H1 (cell line): ENCODE results near the gene MRAP2. TPM values are rescaled to one million over a fixed set of nuclear protein-coding genes. Genes with fewer than 3 reads are reported as not detected.
A peak's percentile ranks its signal among the peaks of the same experiment; 100 is the strongest.

Experiments
- CTCF ChIA-PET: fragments of 300-600 bp; sonication (Branson Sonifier 250); formaldehyde crosslinking; loops from one replicate; lab custom pipeline; 2021; ENCODE audit not compliant: partially characterized antibody; lab: Charles Lee
- POLR2A ChIA-PET: fragments of 300-600 bp; sonication (Branson Sonifier 250); formaldehyde crosslinking; loops from one replicate; lab custom pipeline; 2021; ENCODE audit warnings: inconsistent platforms; ENCODE audit not compliant: partially characterized antibody; lab: Charles Lee
- DNase-seq, 2 experiments: peaks; one replicate each; pipeline versions ENCODE4 v3.0.0 to v3.0.0-alpha.2; 2010 to 2022; ENCODE audit warnings: low spot score in 2 of 2, low read depth in 1 of 2, mixed read lengths in 1 of 2
- FAIRE-seq: peaks from 2 replicates; lab custom pipeline; 2011; peaks lifted over from hg19 to GRCh38; lab: Jason Lieb, UNC
- H2AFZ ChIP-seq: 2 replicates; pipeline ENCODE4 v1.8.1; 2012; ENCODE audit warnings: low read length, inconsistent platforms
- H2AK5ac ChIP-seq: 2 replicates; pipeline ENCODE4 v1.6.1; 2013; ENCODE audit warnings: low read depth, low read length
- H2BK120ac ChIP-seq: replicated peaks from 2 replicates; pipeline ENCODE3; 2013; ENCODE audit warnings: low read depth, low read length, inconsistent platforms
- H2BK12ac ChIP-seq: 2 replicates; pipeline ENCODE4 v1.6.1; 2013; ENCODE audit warnings: low read depth, low read length
- H2BK15ac ChIP-seq: 2 replicates; pipeline ENCODE4 v1.6.1; 2013; ENCODE audit warnings: low read length
- H2BK20ac ChIP-seq: 2 replicates; pipeline ENCODE4 v1.6.1; 2013; ENCODE audit warnings: low read length
- H2BK5ac ChIP-seq: 2 replicates; pipeline ENCODE4 v1.6.1; 2013; ENCODE audit warnings: low read depth, low read length
- H3K14ac ChIP-seq: 2 replicates; pipeline ENCODE4 v1.6.1; 2013; ENCODE audit warnings: inconsistent platforms; ENCODE audit not compliant: insufficient read length
- H3K18ac ChIP-seq: 2 replicates; pipeline ENCODE4 v1.6.1; 2013; ENCODE audit warnings: low read length; ENCODE audit errors: extremely low read depth
- H3K23ac ChIP-seq: 2 replicates; pipeline ENCODE4 v1.6.1; 2013; ENCODE audit warnings: inconsistent platforms; ENCODE audit not compliant: insufficient read length
- H3K23me2 ChIP-seq: 2 replicates; pipeline ENCODE4 v1.6.1; 2013; ENCODE audit warnings: low read depth, low read length
- H3K27ac ChIP-seq: 2 replicates; pipeline ENCODE4 v1.6.1; 2011; ENCODE audit warnings: low read depth, low read length, inconsistent platforms
- H3K27me3 ChIP-seq, 4 experiments: replicated peaks in 1 of 4; 1 replicate in 1 of 4; 2 replicates in 3 of 4; pipeline versions ENCODE4 v1.6.1 to v1.8.1; 2011 to 2013; ENCODE audit warnings: low read length in 3 of 4, mild to moderate bottlenecking in 3 of 4, inconsistent platforms in 2 of 4, mixed read lengths in 2 of 4, moderate library complexity in 1 of 4; ENCODE audit not compliant: control insufficient read depth in 3 of 4, insufficient read depth in 3 of 4; ENCODE audit errors: extremely low read depth in 1 of 4
- H3K36me3 ChIP-seq, 4 experiments: 2 replicates each; pipeline versions ENCODE4 v1.6.1 to v1.8.1; 2011 to 2013; ENCODE audit warnings: mild to moderate bottlenecking in 4 of 4, low read length in 3 of 4, moderate library complexity in 2 of 4, control low read depth in 1 of 4, inconsistent platforms in 1 of 4; ENCODE audit not compliant: insufficient read depth in 4 of 4, control insufficient read depth in 2 of 4
- H3K4ac ChIP-seq: replicated peaks from 2 replicates; pipeline ENCODE3; 2013; ENCODE audit warnings: low read length, low read depth, mixed read lengths, inconsistent platforms; ENCODE audit not compliant: insufficient read length
- H3K4me1 ChIP-seq, 4 experiments: replicated peaks in 1 of 4; 1 replicate in 1 of 4; 2 replicates in 3 of 4; pipeline versions ENCODE4 v1.6.1 to v1.8.1; 2011 to 2013; ENCODE audit warnings: low read length in 3 of 4, inconsistent platforms in 2 of 4, mixed read lengths in 1 of 4; ENCODE audit not compliant: insufficient read depth in 4 of 4, control insufficient read depth in 3 of 4
- H3K4me2 ChIP-seq, 2 experiments: 2 replicates each; pipeline versions ENCODE4 v1.6.1 to v1.8.1; 2011 to 2013; ENCODE audit warnings: low read depth in 2 of 2, low read length in 2 of 2, control low read depth in 1 of 2, inconsistent platforms in 1 of 2, mild to moderate bottlenecking in 1 of 2; ENCODE audit not compliant: insufficient read depth in 1 of 2
- H3K4me3 ChIP-seq, 4 experiments: fragments of 200-600, 300-600 bp in 1 of 4; sonication (generic), shearing (Covaris generic), sonication (Bioruptor Twin) in 1 of 4; 2 replicates each; pipeline versions ENCODE4 v1.5.1 to v1.8.1; 2011 to 2016; ENCODE audit warnings: low read length in 4 of 4, low read depth in 3 of 4, control low read depth in 2 of 4, inconsistent platforms in 2 of 4, mild to moderate bottlenecking in 2 of 4, mixed read lengths in 1 of 4, moderate library complexity in 1 of 4; ENCODE audit not compliant: insufficient read depth in 2 of 4; ENCODE audit errors: extremely low read depth in 1 of 4
- H3K56ac ChIP-seq: replicated peaks from 2 replicates; pipeline ENCODE3; 2013; ENCODE audit warnings: low read depth, mild to moderate bottlenecking, mixed read lengths, low read length, inconsistent platforms; ENCODE audit not compliant: insufficient read length
- H3K79me1 ChIP-seq: 2 replicates; pipeline ENCODE4 v1.6.1; 2013; ENCODE audit warnings: low read depth, low read length, control low read depth
- H3K79me2 ChIP-seq, 2 experiments: 2 replicates each; pipeline versions ENCODE4 v1.6.1 to v1.8.1; 2012 to 2013; ENCODE audit warnings: low read length in 2 of 2, mild to moderate bottlenecking in 2 of 2, inconsistent platforms in 1 of 2; ENCODE audit not compliant: insufficient read depth in 2 of 2, control insufficient read depth in 1 of 2
- H3K9ac ChIP-seq, 4 experiments: replicated peaks in 1 of 4; 1 replicate in 1 of 4; 2 replicates in 3 of 4; pipeline versions ENCODE4 v1.6.1 to v1.8.1; 2011 to 2013; ENCODE audit warnings: low read depth in 3 of 4, low read length in 3 of 4, control low read depth in 2 of 4, mild to moderate bottlenecking in 2 of 4, moderate library complexity in 2 of 4, inconsistent platforms in 1 of 4; ENCODE audit errors: extremely low read depth in 1 of 4
- H3K9me3 ChIP-seq, 2 experiments: 2 replicates each; pipeline versions ENCODE4 v1.6.1 to v1.8.1; 2012 to 2013; ENCODE audit warnings: mild to moderate bottlenecking in 2 of 2, moderate library complexity in 2 of 2, control low read depth in 1 of 2, inconsistent platforms in 1 of 2, low read depth in 1 of 2, low read length in 1 of 2, mixed read lengths in 1 of 2; ENCODE audit not compliant: insufficient read depth in 2 of 2
- H4K20me1 ChIP-seq, 2 experiments: replicated peaks in 1 of 2; 2 replicates each; pipeline versions ENCODE3 to v1.8.1; 2011 to 2013; ENCODE audit warnings: inconsistent platforms in 2 of 2, low read length in 2 of 2, mild to moderate bottlenecking in 1 of 2; ENCODE audit not compliant: insufficient read depth in 2 of 2, control insufficient read depth in 1 of 2
- H4K5ac ChIP-seq: 2 replicates; pipeline ENCODE4 v1.6.1; 2013; ENCODE audit warnings: low read length, low read depth, mixed read lengths, inconsistent platforms; ENCODE audit not compliant: insufficient read length
- H4K8ac ChIP-seq: 2 replicates; pipeline ENCODE4 v1.8.0; 2013; ENCODE audit warnings: mild to moderate bottlenecking, moderate library complexity, low read length, inconsistent platforms; ENCODE audit not compliant: insufficient read depth; ENCODE audit errors: extremely low read depth
- H4K91ac ChIP-seq: replicated peaks from 2 replicates; pipeline ENCODE3; 2013; ENCODE audit warnings: low read length, mixed read lengths, inconsistent platforms; ENCODE audit not compliant: insufficient read length
- CEBPB ChIP-seq: IDR thresholded peaks from 2 replicates; pipeline ENCODE4 v1.6.1; 2012; ENCODE audit warnings: low read depth, low read length
- E2F6 ChIP-seq: IDR thresholded peaks from 2 replicates; pipeline ENCODE4 v1.6.1; 2012; ENCODE audit warnings: inconsistent platforms
- FOSL1 ChIP-seq: IDR thresholded peaks from 2 replicates; pipeline ENCODE4 v1.6.1; 2011; ENCODE audit warnings: mild to moderate bottlenecking, low read depth, low read length, moderate library complexity; ENCODE audit not compliant: insufficient read depth
- GTF2F1 ChIP-seq: IDR thresholded peaks from 2 replicates; pipeline ENCODE4 v1.6.1; 2012; ENCODE audit warnings: low read depth, low read length, improper control_type of control experiment, borderline replicate concordance
- HDAC6 ChIP-seq: IDR thresholded peaks from one replicate; pipeline ENCODE4 v1.7.1; 2012; ENCODE audit warnings: low read depth, mild to moderate bottlenecking, inconsistent platforms, low read length, moderate library complexity
- JUND ChIP-seq: IDR thresholded peaks from 2 replicates; pipeline ENCODE4 v1.6.1; 2011; ENCODE audit warnings: mild to moderate bottlenecking, improper control_type of control experiment, low read length
- KDM5A ChIP-seq: fragments of 200-600 bp; IDR thresholded peaks from 2 replicates; pipeline ENCODE4 v1.7.1; 2012; ENCODE audit warnings: mild to moderate bottlenecking, low read length, inconsistent platforms, mixed read lengths
- MAFK ChIP-seq: IDR thresholded peaks from 2 replicates; pipeline ENCODE4 v1.6.1; 2012; ENCODE audit warnings: low read depth, mild to moderate bottlenecking, improper control_type of control experiment, low read length
- PHF8 ChIP-seq: fragments of 200-600 bp; sonication (generic); conservative IDR thresholded peaks from 2 replicates; pipeline ENCODE4 v1.7.1; 2012; ENCODE audit warnings: low read depth, mild to moderate bottlenecking, inconsistent platforms, low read length, moderate library complexity
- RBBP5 ChIP-seq: IDR thresholded peaks from 2 replicates; pipeline ENCODE4 v1.7.1; 2012; ENCODE audit warnings: low read depth, mild to moderate bottlenecking, inconsistent platforms, low read length, moderate library complexity, borderline replicate concordance
- WGBS, 2 experiments: shearing (Covaris generic) in 1 of 2; methylation state at CpG; one replicate each; pipeline versions ENCODE4 v1.1.6 to v1.1.7; 2013 to 2015; ENCODE audit warnings: low lambda C conversion rate in 2 of 2, mixed read lengths in 2 of 2, inconsistent platforms in 1 of 2, low coverage in 1 of 2, missing lambda C conversion rate in 1 of 2; ENCODE audit not compliant: insufficient replicate concordance in 2 of 2, insufficient coverage in 1 of 2, insufficient read length in 1 of 2; ENCODE audit errors: extremely low coverage in 1 of 2, missing lambda C conversion rate in 1 of 2; 5-methylcytosine and 5-hydroxymethylcytosine counted together
- polyA plus RNA-seq, 7 experiments: library from polyadenylated mRNA; depleted of rRNA in 3 of 7; stranded (reverse) in 5 of 7; unstranded in 2 of 7; fragments of >200 nt in 5 of 7; fragments of 200-250 nt in 2 of 7; gene quantifications; 1 replicate in 5 of 7; 2 replicates in 1 of 7; 4 replicates in 1 of 7; pipeline versions ENCODE4 v1.2.1 to v1.2.3, GENCODE V29; 2011 to 2013; ENCODE audit warnings: missing spikeins in 2 of 7, mixed read lengths in 2 of 7
- total RNA-seq: library from RNA; stranded (reverse); fragmentation: NEBNext Ultra II Directional; extraction: Animal tissue kit (Norgen Biotek cat#: 25700); gene quantifications from 2 replicates; pipeline ENCODE4 v1.2.1, GENCODE V29; 2021

The MRAP2 gene
- total and polyA plus RNA-seq, 2 of the 8 experiments (the other 6 are each of a cell fraction or from before 2014, with no cell fraction given) = 5.0 to 11.0 TPM

GRCh38 chr6:84048588-84048987 lies 15.0 kb downstream of the MRAP2 start:
- Histone ChIP-seq H3K36me3 (no peaks in the 10 kb centered on the region), H3K27me3 (no peaks in the 10 kb centered on the region), H3K4me2 (no peak overlapping the region), H3K9me3 (no peaks in the 10 kb centered on the region), H3K4me3 (no peak overlapping the region), H4K8ac (no peak overlapping the region), H2BK12ac (no peak overlapping the region), H3K23ac (no peak overlapping the region), H2BK20ac (0 out of 2 replicates have a peak overlapping the region, but pooled peaks have one; percentile 36), H3K79me2 (no peaks in the 10 kb centered on the region), H3K14ac (no peak overlapping the region), H4K5ac (no peak overlapping the region), H3K18ac (no peak overlapping the region), H3K79me1 (no peaks in the 10 kb centered on the region), H2BK15ac (0 out of 2 replicates have a peak overlapping the region, but pooled peaks have one; percentile 55), H3K4me1 (peaks cover 0 to 14% (median 8%) of the 10 kb centered on the region in 4 experiments; a peak in 6 of 7 replicates), H3K4ac (no peak overlapping the region), H2AFZ (no peak overlapping the region), H3K56ac (no peak overlapping the region), H3K27ac (no peak overlapping the region), H4K20me1 (no peaks in the 10 kb centered on the region), H3K23me2 (no peaks in the 10 kb centered on the region), H2BK5ac (no peak overlapping the region), H4K91ac (no peak overlapping the region), H2AK5ac (peak overlapping the region; percentile 30; the same call in 1 of the 2 replicates), H2BK120ac (no peak overlapping the region), H3K9ac (no peak overlapping the region)
- no peak for DNase-seq
- 88% methylated on average over 5 of the region's 5 CpGs; no CpG with 5 or more reads in 1 of the 2 experiments for WGBS, 2 experiments
- FAIRE-seq = no peak
- ChIA-PET CTCF (interaction anchor here (0.6 to 1.7 kb wide), 3 partner anchors 12 to 705 kb away, joined by 3 to 5 read pairs (median 4); no protein-coding TSS in a partner anchor), POLR2A (interaction anchor here (1.3 kb wide), 1 partner anchor 12 kb away, joined by 5 read pairs; no protein-coding TSS in a partner anchor)
- TF ChIP-seq E2F6 = no peak
- TF ChIP-seq PHF8 = no peak
- TF ChIP-seq MAFK = no peak
- no peak for TF ChIP-seq RBBP5
- no peak for TF ChIP-seq FOSL1
- TF ChIP-seq JUND = no peak
- TF ChIP-seq KDM5A = no peak
- no peak for TF ChIP-seq HDAC6
- no peak for TF ChIP-seq CEBPB
- no peak for TF ChIP-seq GTF2F1
